Measurements from ENCODE around the gene RPF1. TPM values are rescaled to one million over a fixed set of nuclear protein-coding genes. Genes with fewer than 3 reads are reported as not detected.

Gene RPF1
- total and polyA plus RNA-seq, 4 donors: 13.5 to 16.8 (median 14.8) TPM

DNA sequence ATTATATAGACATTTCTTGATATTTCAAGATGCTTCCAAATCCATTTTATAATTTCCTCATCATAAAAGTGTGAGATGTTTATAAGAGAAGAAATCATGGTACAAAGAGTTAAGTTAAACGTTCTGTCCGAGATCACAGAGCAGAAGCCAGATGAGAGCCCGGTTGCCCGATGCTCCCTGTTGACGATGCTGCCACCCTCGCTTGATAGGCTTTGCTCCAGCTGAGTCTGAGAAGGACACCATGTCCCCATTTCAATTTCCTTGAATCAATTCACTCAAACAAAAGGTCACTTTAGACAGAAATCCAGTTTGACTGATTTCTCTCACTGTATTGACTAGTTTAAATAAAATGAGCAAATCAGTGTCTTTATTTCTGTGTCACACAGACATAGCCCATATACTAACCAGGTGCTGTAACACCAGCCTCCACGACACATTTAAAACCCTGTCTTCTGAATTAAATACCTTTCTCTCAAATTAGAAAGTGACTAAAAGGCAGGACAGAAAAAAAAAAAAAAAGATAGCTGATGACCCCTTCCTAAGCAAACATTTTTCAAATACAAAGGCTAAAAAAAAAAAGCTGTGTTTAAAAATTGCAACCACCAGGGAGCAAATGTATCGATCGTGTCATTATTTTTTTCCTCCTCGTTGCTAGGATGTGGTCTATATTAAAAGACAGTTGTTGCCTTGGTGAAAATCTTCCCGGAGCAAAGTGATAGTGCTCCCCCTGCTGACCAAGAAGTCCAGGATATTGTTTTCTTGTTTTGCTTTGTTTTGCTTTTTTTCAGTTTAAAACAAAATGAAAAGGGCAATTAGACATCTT, 45.6 kb upstream of the RPF1 start:
- no peaks in the 10 kb centered on the region for H3K27me3 ChIP-seq (ENCODE audit: control insufficient read depth in 4 of 4, insufficient read depth in 4 of 4, low read length in 3 of 4)
- H3K36me3 ChIP-seq (ENCODE audit: control insufficient read depth in 4 of 4, insufficient read depth in 3 of 4, low read depth in 1 of 4, low read length in 3 of 4): no peaks in the 10 kb centered on the region
- H3K9ac ChIP-seq (ENCODE audit: low read depth in 1 of 2, low read length in 2 of 2): peak overlapping the region in 1 of 2 donors; percentile 18
- no peak overlapping the region for H3K27ac ChIP-seq (ENCODE audit: low read depth in 1 of 2, low read length in 2 of 2)
- WGBS: 5% methylated on average over 11 of the region's 11 CpGs
- no peaks in the 10 kb centered on the region for H3K9me3 ChIP-seq (ENCODE audit: control insufficient read depth in 4 of 4, low read length in 3 of 4)
- peaks cover 0 to 15% (median 4%) of the 10 kb centered on the region in 4 donors for H3K4me1 ChIP-seq (ENCODE audit: control insufficient read depth in 4 of 4, insufficient read depth in 4 of 4, low read length in 3 of 4)
- peak overlapping the region in 1 of 3 donors; percentile 10 for H3K4me3 ChIP-seq (ENCODE audit: low read depth in 1 of 3, low read length in 3 of 3)
- peak; percentile 88 to 97 for TF ChIP-seq RAD21 (IDR thresholded peaks at IDR 0.05)
- no peak for TF ChIP-seq FOXA2 (IDR thresholded peaks at IDR 0.05)
- TF ChIP-seq YY1 (IDR thresholded peaks at IDR 0.05): peak; percentile 15
- TF ChIP-seq HNF4A (conservative IDR thresholded peaks at IDR 0.05): peak in 1 of 2 donors; percentile 13
- TF ChIP-seq SP1 (IDR thresholded peaks at IDR 0.05): no peak
- TF ChIP-seq NR2F2 (IDR thresholded peaks at IDR 0.05): peak; percentile 5
- TF ChIP-seq CTCF (IDR thresholded peaks at IDR 0.05; ENCODE audit: low read depth, low read length, missing input control): peak; percentile 74
- TF ChIP-seq JUND (IDR thresholded peaks at IDR 0.05): no peak
- TF ChIP-seq, protein P1, sequence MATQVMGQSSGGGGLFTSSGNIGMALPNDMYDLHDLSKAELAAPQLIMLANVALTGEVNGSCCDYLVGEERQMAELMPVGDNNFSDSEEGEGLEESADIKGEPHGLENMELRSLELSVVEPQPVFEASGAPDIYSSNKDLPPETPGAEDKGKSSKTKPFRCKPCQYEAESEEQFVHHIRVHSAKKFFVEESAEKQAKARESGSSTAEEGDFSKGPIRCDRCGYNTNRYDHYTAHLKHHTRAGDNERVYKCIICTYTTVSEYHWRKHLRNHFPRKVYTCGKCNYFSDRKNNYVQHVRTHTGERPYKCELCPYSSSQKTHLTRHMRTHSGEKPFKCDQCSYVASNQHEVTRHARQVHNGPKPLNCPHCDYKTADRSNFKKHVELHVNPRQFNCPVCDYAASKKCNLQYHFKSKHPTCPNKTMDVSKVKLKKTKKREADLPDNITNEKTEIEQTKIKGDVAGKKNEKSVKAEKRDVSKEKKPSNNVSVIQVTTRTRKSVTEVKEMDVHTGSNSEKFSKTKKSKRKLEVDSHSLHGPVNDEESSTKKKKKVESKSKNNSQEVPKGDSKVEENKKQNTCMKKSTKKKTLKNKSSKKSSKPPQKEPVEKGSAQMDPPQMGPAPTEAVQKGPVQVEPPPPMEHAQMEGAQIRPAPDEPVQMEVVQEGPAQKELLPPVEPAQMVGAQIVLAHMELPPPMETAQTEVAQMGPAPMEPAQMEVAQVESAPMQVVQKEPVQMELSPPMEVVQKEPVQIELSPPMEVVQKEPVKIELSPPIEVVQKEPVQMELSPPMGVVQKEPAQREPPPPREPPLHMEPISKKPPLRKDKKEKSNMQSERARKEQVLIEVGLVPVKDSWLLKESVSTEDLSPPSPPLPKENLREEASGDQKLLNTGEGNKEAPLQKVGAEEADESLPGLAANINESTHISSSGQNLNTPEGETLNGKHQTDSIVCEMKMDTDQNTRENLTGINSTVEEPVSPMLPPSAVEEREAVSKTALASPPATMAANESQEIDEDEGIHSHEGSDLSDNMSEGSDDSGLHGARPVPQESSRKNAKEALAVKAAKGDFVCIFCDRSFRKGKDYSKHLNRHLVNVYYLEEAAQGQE (IDR thresholded peaks at IDR 0.05): no peak
- TF ChIP-seq ZBTB33 (IDR thresholded peaks at IDR 0.05): no peak
- TF ChIP-seq, protein P2, sequence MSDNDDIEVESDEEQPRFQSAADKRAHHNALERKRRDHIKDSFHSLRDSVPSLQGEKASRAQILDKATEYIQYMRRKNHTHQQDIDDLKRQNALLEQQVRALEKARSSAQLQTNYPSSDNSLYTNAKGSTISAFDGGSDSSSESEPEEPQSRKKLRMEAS (IDR thresholded peaks at IDR 0.05): no peak
- TF ChIP-seq GABPA (IDR thresholded peaks at IDR 0.05 in 1 of 2, conservative IDR thresholded peaks at IDR 0.05 in 1 of 2): no peak
- no peak for TF ChIP-seq ATF3 (IDR thresholded peaks at IDR 0.05)
- TF ChIP-seq HNF4G (IDR thresholded peaks at IDR 0.05): no peak
- no peak for DNase-seq (ENCODE audit: low spot score)
